Measurements from ENCODE around the gene PRKACA.
A peak's percentile ranks its signal among the peaks of the same experiment; 100 is the strongest.

PRKACA gene

GRCh38 chr19:14112809-14113385 is 4.7 kb downstream of the PRKACA start:
- TF ChIP-seq SPI1 (IDR thresholded peaks at IDR 0.05; ENCODE audit: borderline replicate concordance, low read depth), result no peak
- TF ChIP-seq GABPA (IDR thresholded peaks at IDR 0.05; ENCODE audit: low read depth), result no peak
- peak overlapping the region; percentile 53 for H3K27ac ChIP-seq (replicated peaks)
- H3K27me3 ChIP-seq (ENCODE audit: insufficient read depth, poor library complexity, severe bottlenecking), result no peaks in the 10 kb centered on the region
- peak overlapping the region; percentile 68 for H3K4me3 ChIP-seq (replicated peaks; ENCODE audit: insufficient read depth, low read length)
- DNase-seq (ENCODE audit: low read depth in 1 of 2, low spot score in 1 of 2), result no peak

GRCh38 chr19:14112051-14112808 is 5.3 kb downstream of the PRKACA start:
- TF ChIP-seq GABPA (IDR thresholded peaks at IDR 0.05; ENCODE audit: low read depth) (no peak), POLR2AphosphoS5 (IDR thresholded peaks at IDR 0.05; ENCODE audit: low read depth) (no peak), SPI1 (IDR thresholded peaks at IDR 0.05; ENCODE audit: borderline replicate concordance, low read depth) (no peak), CTCF (IDR thresholded peaks at IDR 0.05; ENCODE audit: insufficient read depth, low read length) (no peak), REST (IDR thresholded peaks at IDR 0.05; ENCODE audit: insufficient replicate concordance, low read depth) (no peak)
- Histone ChIP-seq H3K27me3 (ENCODE audit: insufficient read depth, poor library complexity, severe bottlenecking) (no peaks in the 10 kb centered on the region), H3K4me3 (replicated peaks; ENCODE audit: insufficient read depth, low read length) (no peak overlapping the region), H3K27ac (replicated peaks) (no peak overlapping the region)
- DNase-seq (ENCODE audit: low read depth in 1 of 2, low spot score in 1 of 2), result no peak

GRCh38 chr19:14111486-14111885 is 6.1 kb downstream of the PRKACA start:
- Histone ChIP-seq H3K27me3 (ENCODE audit: insufficient read depth, poor library complexity, severe bottlenecking) (no peaks in the 10 kb centered on the region), H3K27ac (replicated peaks) (no peak overlapping the region), H3K4me3 (replicated peaks; ENCODE audit: insufficient read depth, low read length) (no peak overlapping the region)
- no peak for DNase-seq (ENCODE audit: low read depth in 1 of 2, low spot score in 1 of 2)
- no peak for TF ChIP-seq POLR2AphosphoS5 (IDR thresholded peaks at IDR 0.05; ENCODE audit: low read depth)

GRCh38 chr19:14110650-14111049 is 6.9 kb downstream of the PRKACA start:
- TF ChIP-seq GABPA (IDR thresholded peaks at IDR 0.05; ENCODE audit: low read depth) (no peak), REST (IDR thresholded peaks at IDR 0.05; ENCODE audit: insufficient replicate concordance, low read depth) (no peak), POLR2AphosphoS5 (IDR thresholded peaks at IDR 0.05; ENCODE audit: low read depth) (no peak), CTCF (IDR thresholded peaks at IDR 0.05; ENCODE audit: insufficient read depth, low read length) (no peak), SPI1 (IDR thresholded peaks at IDR 0.05; ENCODE audit: borderline replicate concordance, low read depth) (no peak)
- no peak overlapping the region for H3K27ac ChIP-seq (replicated peaks)
- H3K4me3 ChIP-seq (replicated peaks; ENCODE audit: insufficient read depth, low read length), result no peak overlapping the region
- DNase-seq (ENCODE audit: low read depth in 1 of 2, low spot score in 1 of 2), result no peak
- no peaks in the 10 kb centered on the region for H3K27me3 ChIP-seq (ENCODE audit: insufficient read depth, poor library complexity, severe bottlenecking)

Measured in HL-60 (cell line).